Measurements from ENCODE around the gene GDF9.

Gene GDF9, protein sequence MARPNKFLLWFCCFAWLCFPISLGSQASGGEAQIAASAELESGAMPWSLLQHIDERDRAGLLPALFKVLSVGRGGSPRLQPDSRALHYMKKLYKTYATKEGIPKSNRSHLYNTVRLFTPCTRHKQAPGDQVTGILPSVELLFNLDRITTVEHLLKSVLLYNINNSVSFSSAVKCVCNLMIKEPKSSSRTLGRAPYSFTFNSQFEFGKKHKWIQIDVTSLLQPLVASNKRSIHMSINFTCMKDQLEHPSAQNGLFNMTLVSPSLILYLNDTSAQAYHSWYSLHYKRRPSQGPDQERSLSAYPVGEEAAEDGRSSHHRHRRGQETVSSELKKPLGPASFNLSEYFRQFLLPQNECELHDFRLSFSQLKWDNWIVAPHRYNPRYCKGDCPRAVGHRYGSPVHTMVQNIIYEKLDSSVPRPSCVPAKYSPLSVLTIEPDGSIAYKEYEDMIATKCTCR

DNA sequence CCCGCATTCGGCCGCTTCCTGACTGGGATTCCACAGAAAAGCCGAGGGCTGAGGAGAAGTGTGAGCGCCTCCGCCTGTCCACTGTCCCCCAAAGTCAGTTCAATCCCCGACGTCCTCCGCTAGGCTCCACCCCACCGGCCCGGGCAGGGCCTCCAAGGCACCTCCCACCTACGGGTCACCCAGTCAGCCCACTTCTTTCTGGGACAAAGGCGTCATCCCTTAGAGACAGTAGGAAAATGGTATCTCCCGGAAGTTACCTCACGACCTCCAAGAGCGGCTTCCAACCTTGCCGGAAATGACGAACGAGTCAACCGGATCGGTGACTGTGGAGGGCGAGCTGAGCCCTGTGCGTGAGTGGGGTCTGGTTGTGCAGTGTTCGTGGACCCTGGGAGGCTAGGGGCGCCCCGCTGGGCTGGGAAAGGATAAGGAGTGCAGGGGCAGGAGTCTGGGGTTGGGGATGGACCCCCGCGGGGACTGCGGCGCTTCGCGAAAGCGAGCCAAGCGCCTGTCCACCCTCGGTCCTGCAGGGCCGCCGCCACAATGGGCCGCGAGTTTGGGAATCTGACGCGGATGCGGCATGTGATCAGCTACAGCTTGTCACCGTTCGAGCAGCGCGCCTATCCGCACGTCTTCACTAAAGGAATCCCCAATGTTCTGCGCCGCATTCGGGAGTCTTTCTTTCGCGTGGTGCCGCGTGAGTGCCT, at the start of gene GDF9, which contains the start of gene UQCRQ:
Gene GDF9 (minus strand): TSS at position 128 of the 704 bp plus-strand sequence. CDS start 1,936 bp downstream, outside the sequence.
Gene UQCRQ (plus strand): TSS at position 301 of the 704 bp plus-strand sequence. CDS start 240 bp downstream, at position 541.
- peak; percentile 87 for DNase-seq

DNA sequence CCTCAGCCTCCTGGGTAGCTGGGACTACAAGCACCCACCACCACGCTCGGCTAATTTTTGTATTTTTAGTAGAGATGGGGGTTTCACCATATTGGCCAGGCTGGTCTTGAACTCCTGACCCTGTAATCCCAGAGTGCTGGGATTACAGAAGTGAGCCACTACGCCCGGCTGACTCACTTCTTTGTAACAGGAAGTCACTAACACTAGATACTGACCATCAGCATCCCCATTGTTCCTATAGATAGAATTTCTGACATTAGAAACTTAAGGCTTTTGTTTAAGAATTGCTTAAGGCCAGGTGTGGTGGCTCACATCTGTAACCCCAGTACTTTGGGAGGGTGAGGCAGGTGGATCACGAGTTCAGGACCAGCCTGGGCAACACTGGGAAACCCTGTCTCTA, 49.4 kb upstream of the GDF9 start:
- DNase-seq, result no peak

DNA sequence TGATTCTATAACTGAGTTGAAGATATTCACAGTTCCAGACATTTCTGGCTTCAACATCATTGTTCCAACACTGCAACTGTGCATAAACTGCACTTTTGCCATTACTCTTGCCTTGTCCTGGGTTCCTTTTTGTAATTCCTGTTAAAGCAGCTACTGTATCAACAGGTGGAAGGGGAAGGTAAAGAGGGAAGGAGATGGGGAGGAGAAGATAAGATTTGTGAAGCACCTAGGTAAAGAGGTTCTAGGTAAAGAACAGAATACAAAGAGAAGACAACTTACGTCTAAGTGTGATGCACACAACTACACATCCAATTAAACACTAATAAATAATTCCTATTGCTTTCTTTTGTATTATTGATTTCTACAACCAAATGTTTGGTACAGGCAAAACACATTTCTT, 43.4 kb upstream of the GDF9 start:
- no peak for DNase-seq

DNA sequence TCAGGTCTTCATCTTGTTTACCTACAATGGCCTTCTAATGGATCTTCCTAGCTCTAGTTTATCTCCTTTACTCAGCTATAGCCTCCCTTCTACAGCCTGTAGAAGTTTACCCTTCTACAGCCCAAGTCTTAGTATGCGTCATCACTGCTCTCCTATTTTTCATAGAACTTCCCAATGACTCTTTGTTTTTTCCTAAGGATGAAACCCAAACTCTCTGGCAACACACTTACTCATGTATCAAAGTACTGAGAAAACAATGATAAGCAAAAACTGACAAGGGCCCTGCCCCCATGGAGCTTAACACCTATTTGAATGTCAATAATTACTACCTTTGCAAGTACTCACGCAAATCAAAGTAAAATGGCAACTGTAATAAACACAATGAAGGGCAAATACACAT, 40.9 kb upstream of the GDF9 start:
- DNase-seq, result no peak

DNA sequence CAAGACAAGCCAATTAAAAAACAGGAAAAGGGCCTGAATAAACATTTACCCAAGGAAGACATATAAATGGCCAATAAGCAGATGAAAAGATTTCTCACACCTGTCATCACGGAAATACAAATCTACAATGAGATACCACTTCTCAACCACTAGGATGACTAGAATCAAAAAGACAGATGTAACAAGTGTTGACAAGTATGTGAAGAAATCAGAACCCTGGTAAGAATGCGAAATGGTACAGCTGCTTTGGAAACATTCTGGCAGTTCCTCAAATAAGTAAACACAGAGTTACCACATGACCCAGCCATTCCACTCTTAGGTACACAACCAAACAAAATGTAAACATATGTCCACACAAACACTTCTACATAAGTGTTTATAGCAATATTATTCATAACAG, 39.7 kb upstream of the GDF9 start:
- no peak for DNase-seq

DNA sequence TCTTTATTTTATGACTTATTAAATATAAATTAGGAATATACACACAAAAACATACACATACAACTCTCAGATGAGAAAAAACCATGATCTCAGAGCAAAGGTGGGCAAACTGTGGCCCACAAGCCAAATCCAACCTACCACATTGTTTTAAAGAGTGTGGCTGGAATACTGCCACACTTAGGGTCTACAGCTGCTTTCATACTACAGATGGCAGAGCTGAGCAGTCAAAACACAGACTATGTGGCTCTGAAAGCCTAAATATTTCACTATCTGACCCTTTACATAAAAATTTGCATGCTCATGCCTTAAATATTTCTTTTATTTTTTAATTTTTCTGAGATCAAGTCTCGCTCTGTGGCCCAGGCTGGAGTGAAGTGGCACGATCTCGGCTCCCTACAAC, 35.5 kb upstream of the GDF9 start:
- DNase-seq, result no peak

DNA sequence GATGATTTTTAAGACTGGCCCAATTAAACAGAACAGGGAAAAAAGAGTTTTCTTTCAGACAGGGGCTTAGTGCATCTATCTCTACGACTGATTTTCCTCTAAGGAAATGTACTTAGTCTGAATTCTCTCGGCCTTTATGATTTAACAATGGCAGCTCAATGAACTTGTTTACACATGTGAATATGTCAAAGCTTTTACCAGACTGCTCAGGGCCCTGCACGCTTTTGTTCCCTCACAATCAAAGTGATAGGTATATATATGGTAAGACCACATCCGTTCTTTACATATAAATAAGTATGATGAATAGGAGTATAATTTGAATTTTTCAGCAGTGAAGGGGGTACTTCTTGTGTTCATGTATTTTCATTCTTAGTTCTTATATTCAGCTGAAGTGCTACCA, 34.8 kb upstream of the GDF9 start:
- no peak for DNase-seq

DNA sequence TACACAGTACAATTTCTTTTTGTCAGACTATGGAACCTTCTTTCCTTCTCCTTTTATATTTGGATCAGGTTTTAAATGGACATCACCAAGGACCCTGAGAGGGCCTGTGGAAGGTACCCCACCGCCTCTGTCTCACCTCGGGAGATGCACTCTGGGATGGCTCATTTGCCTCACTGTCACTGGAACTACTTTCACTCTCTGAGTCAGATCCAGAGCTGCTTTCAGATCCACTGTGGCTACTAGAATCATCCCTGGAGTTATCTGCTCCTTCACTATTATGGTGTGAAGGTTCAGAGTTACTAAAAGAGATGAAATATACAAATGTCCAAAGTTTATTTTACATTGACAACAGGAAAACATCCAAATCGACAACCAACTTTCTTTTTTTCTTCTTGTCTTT, 31.8 kb upstream of the GDF9 start:
- DNase-seq, result no peak

DNA sequence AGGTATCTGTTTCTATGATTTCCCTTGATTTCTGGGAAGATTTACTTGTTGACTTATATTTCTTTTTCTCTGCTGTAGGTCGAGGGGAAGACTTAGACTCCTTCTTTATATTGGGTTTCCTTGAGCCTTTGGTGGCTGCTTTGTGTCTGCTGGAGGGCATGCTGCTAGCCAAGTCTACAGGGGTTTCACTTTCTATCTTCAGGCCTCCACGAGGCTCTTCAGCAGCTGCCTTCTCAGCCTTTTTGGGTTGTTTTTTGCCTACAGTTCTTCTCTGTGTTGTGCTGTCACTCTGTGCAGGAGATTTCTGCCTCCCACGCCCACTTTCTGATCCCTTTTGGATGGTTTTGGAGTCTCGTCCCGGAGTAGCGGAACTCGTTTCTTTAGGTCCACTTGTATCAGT, 30.4 kb upstream of the GDF9 start:
- DNase-seq, result no peak

DNA sequence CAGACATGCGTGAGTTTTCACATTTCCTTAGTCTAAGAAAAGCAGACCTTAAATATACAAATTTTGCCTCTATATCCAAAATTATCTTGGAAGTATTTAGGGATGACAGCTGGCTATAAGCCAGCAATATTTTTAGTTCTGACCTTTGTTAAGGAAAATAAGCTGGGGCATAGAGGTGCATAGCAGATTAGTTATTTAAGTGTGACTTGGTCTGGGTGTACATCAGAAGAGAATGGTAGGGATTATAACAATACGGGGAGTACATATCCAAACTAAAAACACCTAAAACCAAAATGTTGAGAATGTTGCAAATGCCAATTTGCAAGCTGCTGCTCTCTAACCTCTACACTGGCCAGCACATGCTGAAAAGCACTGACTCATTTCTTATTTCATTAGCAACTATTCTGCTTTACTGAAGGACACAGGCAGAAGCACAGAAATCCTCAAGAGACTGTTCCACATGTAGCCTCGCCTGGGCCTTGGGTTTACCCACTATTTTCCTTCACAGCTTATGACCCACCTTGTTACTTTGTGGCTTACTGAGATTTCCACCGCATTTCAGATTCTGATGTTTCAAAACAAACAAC, 29.5 kb upstream of the GDF9 start:
- no peak for DNase-seq

DNA sequence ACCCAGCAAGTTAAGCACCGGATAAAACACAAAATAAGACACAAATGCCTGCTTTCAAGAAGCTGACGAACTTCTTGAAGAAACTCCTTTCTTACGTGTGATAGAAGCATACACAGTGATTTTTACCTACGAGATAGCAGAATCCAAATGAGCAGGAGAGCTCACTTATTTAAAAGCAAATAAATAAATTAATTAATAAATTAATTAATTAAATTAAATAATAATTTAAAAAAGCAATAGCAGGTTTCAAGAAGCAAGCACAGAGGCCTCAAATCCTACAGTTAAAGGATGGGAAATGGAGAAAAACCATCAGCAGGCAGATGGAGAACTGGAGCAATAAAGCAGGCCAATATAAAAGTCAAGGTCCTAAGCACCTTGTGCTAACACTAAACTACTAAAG, 24.5 kb upstream of the GDF9 start:
- DNase-seq, result no peak

DNA sequence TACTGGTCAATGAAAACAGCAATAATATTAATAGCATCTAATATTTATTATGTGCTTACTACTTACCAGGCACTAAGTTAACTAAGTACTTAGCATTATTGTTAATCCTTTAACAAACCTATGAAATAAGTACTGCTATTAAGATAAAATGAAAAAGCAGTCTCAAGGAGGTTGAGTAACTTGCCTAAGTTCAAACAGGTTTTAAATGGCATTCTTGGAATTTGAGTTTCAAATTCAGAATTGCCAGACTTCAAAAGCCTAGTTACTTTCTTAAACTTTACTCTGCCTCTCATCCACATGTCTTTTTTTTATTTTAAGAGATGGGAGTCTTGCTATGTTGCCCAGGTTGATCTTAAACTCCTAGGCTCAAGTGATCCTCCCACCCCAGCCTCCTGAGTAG, 23.2 kb upstream of the GDF9 start:
- DNase-seq, result no peak

DNA sequence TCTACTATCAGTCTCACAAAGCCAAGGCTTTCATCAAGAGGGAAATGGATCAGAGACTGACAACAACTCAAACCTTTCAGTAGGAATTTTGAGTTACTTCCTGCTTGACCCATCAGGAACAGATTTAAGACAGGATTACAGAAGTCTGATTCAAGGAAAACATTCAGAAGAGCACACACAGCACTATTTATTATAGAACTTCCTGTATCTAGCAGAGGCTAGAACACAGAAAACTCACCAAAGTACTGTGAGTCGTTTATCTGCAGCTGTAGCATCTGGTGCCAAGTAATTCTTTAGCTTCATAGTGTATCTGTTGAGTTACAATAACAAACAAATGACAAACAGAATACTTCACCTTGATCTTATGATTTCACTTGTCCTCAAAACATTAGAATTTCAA, 21.0 kb upstream of the GDF9 start:
- no peak for DNase-seq

DNA sequence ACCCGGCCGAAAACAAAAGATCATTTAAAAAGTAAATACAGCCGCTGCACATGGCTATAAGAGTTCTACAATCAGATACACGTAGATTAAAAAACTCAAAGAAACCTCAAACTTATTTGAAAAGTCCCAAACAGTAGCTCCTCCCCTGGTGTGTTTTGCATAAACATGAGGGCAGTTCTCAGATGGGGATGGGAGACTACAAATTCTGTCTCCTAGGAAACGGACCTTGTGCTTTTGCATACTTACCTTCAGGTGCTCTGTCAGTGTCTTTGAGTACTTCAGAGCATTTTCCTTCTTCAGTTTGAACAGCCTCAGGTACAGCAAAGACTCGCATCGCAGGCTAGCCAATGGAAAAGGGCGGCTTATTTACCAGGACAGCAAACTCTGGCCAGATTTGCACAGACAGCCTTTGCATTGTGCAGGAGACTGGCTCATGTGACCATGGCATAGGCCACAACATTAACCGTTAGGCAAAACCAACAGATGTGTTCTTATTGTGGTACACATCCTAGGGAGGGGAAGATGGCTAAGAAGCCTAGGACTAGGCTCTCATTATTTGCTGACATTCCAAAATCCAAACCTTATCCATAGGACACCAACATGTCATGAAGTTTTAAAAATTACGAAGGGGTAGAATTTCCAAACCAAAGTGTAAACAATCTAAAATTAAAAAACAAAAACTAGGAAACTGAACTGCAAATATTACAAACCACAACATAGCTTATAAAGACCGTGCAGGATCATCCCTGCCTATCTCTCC, 20.0 kb upstream of the GDF9 start:
- no peak for DNase-seq

DNA sequence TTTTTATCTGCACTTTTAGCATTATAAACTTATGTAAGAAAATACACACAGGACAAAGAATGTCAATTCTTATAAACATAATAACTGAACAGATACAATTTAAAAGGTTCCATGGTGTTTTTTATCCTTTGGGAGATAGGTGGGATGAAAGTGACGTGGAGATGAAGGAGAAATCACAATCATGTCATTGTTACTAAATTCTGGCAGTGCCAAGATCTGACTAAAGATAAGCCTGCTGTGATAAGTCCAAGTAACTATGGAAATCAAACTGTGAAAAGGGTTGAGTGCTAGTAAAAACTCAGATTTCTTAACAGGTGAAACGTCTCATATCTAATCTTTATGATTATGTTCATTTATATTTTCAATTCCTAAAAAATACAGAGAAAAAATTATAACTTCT, 18.3 kb upstream of the GDF9 start:
- DNase-seq, result no peak

DNA sequence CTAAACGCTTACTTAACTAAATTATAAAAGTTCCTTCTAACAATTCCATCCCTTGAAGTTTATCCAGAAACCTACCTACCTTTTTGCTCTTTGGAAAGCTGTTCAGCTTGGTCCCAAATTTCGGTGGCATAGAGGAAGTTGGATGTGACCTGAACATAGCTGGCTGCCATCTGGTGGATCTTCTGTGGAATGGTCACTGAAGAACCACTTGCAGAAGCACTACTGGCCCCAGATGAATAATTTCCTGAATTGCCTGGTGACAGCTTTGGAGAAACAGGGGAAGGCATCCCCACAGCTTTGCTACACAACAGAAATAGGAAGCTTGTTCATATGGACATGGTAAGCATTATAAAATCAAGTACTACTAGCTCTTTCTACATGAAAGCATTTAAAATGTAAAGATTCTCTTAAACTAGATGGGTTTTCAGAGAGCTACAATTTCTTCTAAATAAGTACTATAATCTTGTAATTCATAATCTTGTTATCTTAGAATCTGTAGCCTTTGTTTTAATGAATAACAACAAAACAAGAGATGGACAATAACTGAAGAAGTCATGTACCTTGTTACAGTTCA, 17.1 kb upstream of the GDF9 start:
- no peak for DNase-seq

DNA sequence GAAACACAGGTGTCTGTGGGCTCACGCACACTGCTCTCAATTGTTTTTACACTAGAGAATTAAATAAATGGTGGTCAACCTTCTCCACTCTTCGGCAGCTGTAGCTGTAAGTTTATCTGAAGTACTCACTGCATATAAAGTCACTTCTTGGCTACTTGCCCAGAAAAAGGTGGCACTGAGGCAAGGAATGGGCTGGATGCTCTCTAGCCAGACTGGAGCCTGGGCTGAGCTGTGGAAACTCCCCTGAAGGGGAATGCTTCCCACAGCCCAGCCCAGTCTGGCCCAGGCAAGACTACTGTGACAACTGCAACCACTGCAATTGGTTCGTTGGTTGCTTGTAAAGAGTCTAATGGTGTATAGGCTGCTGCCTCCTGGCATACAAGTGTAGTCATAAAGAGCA, 11.7 kb upstream of the GDF9 start:
- DNase-seq, result peak; percentile 19

DNA sequence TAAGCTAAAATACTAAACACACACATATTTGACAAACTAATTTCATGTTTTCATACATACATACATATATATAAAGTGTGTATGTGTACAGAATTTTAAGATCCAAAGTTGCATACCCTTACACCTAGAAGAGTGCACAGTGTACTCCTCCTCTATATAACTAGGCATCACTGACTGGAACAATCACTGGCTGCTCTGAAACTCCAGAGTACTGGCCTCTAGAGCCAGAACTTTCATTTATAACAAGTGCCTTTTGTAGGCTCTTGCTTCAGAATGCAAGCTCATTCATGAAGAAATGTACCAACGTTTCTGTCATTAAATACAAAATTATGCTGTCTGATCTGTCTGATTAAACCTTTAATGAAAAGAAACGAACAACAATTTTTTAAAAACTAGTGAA, 11.2 kb upstream of the GDF9 start:
- no peak for DNase-seq

DNA sequence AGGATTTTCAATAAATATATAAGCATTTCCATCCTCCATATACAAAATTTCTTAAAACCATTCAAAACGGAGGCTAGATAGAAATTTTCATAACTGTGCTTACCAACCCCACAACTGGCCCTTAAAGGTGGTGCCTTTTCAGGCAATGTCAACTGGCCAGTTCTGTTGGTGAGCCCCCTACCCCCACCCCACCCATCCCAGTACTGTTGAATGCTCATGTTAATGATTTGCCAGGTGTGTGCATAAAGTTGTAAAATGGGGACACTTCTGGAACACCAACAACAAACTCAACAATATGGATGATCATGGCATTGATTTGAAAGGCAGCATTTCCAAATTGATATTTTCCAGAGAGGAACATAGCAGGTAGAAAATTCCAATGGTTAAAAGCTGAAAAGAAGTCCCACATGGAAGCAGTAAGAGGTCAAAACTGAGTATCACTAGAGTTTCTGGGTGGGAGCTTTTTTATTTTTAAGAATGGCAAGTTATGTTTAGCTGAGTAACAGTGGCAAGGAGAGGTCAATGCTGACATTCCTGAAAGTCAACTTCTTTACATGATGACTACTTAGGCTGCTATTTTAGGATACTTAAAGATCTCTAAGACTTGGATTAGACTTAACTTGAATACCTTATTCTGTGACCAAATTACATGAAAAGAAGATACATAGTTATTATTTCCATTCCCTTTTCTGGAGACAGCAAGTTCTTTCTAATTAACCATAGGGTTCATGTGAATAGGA, 9.9 kb upstream of the GDF9 start:
- DNase-seq, result no peak

DNA sequence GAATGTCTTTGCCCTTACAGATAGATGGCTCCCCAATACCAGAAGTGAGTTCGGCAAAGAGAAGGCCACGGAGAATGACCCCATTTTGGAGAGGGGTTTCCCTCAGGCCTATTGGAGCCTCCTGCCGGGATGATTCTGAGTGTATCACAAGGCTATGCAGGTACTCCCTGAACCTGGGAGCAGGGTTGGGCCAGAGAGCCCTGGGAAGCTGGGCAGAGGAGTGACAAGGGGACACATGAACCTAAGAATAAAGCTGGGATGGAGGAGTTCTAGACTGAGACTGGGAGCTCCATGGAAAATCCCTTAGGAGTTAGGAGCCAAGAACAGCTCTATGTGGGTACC, 7.6 kb upstream of the GDF9 start:
- no peak for DNase-seq

DNA sequence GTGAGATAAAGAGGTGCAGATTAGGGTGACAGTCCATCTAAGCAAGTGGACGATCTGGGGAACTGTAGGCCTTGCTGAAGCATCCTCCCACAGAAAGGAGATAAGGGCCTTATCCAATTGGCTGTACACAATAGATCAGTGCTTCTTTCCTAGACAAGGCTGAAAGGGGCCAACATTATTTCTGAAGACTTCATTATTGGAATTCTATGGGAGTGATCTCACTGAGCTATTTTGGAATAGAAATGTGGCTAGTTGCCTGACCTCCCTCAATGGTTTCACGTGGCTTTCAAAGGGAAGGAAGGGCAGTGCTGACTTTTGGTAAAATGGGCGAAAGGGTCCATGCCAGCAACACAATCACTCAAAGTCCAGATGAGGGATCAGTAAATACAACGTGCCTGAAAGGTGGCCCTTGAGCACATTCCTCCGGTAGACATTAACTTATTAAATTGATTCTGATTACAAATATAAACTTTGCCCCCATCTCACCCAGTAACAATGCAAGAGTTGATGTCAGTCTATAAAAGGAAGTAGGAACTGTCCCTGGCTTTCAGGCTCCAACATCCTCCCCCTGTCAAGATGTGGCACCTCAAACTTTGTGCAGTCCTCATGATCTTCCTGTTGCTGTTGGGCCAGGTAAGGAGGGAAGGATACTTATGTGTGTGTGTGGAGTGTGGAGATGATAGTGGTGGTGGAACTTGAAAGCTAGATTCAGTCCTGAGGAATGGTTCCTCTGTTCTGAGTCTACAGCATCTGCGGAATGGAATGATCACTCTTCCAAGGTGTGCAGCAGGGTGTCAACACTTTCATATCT, 7.1 kb upstream of the GDF9 start, which contains the start of gene LEAP2:
Gene LEAP2 (plus strand): TSS at position 550 of the 811 bp plus-strand sequence. CDS start 27 bp downstream, at position 577.
- DNase-seq, result no peak
